Measurements from ENCODE around the gene NCK2.

GRCh38 chr2:105723431-105723830 lies 21.3 kb upstream of the NCK2 start:
- TF ChIP-seq CTCF (IDR thresholded peaks at IDR 0.05) = no peak
- no peak for TF ChIP-seq POLR2A (IDR thresholded peaks at IDR 0.05)
